Mucosa of stomach (tissue), 1 donor: ENCODE measurements around the gene MXI1.
A peak's percentile ranks its signal among the peaks of the same experiment; 100 is the strongest.
"Not testable (repeated sequence)": the region's sequence is repeated elsewhere in the genome, so short reads cannot be mapped to it uniquely, and the experiment has no call there.

Source experiments
- H3K27me3 ChIP-seq: one replicate; pipeline ENCODE4 v1.7.0; 2013; ENCODE audit warnings: mild to moderate bottlenecking, low read length; ENCODE audit not compliant: control insufficient read depth, insufficient read depth
- H3K36me3 ChIP-seq: one replicate; pipeline ENCODE4 v1.7.0; 2013; ENCODE audit warnings: low read length; ENCODE audit not compliant: control insufficient read depth, insufficient read depth
- H3K4me1 ChIP-seq: one replicate; pipeline ENCODE4 v1.7.0; 2013; ENCODE audit warnings: mild to moderate bottlenecking, low read length; ENCODE audit not compliant: control insufficient read depth, insufficient read depth
- H3K4me3 ChIP-seq: one replicate; pipeline ENCODE4 v1.7.0; 2013; ENCODE audit warnings: low read length
- H3K9ac ChIP-seq: one replicate; pipeline ENCODE4 v1.7.0; 2013; ENCODE audit warnings: mild to moderate bottlenecking, low read length, moderate library complexity
- H3K9me3 ChIP-seq: one replicate; pipeline ENCODE4 v1.7.0; 2013; ENCODE audit warnings: mild to moderate bottlenecking, low read length, moderate library complexity; ENCODE audit not compliant: control insufficient read depth
- donor health status: Pancreatic carcinoma.

MXI1 gene

DNA sequence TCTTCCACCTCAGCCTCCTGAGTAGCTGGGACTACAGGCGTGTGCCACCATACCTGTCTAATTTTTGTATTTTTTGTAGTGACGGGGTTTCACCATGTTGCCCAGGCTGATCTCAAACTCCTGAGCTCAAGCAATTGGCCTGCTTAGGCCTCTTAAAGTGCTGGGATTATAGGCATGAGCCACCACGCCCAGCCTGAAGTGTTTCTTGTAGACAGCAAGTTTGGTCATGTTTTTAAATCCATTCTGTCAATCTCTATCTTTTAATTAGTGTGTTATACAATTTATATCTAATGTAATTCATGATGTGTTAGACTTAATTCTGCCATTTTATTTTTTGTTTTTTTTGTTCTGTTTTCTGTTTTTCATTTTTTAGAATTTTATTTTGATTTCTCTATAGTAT, 17.2 kb upstream of the MXI1 start:
- Histone ChIP-seq H3K4me3 (no peak overlapping the region), H3K27me3 (no peaks in the 10 kb centered on the region), H3K9me3 (no peaks in the 10 kb centered on the region), H3K36me3 (no peaks in the 10 kb centered on the region), H3K9ac (no peak overlapping the region), H3K4me1 (no peaks in the 10 kb centered on the region)

GRCh38 chr10:110192552-110192951, 14.9 kb upstream of the MXI1 start:
- Histone ChIP-seq H3K36me3 (no peaks in the 10 kb centered on the region), H3K4me3 (no peak overlapping the region), H3K9ac (no peak overlapping the region), H3K9me3 (no peaks in the 10 kb centered on the region), H3K27me3 (no peaks in the 10 kb centered on the region), H3K4me1 (no peaks in the 10 kb centered on the region)

DNA sequence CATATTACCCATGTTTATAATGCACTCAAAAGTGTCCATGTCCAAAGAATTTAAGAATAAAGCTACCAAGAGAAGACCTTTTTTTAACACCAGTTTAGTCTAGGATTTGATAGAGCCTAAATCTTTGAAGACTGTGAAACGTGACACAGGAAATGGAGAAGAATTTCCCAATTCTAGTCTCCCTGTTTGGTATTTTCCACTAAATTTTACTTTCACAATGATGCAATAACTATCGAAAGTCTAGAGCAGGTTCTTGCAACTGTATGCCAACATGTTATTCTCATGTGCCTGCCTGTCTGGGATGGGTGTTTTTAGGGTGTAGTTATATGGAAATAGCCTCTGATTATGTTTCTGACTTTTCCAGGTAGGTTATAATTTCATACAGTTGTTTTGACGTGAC, 6.9 kb upstream of the MXI1 start:
- no peaks in the 10 kb centered on the region for H3K36me3 ChIP-seq
- H3K9ac ChIP-seq: no peak overlapping the region
- no peaks in the 10 kb centered on the region for H3K27me3 ChIP-seq
- no peak overlapping the region for H3K4me3 ChIP-seq
- H3K4me1 ChIP-seq: peaks cover 22% of the 10 kb centered on the region
- no peaks in the 10 kb centered on the region for H3K9me3 ChIP-seq

GRCh38 chr10:110201046-110201445, 6.4 kb upstream of the MXI1 start:
- peaks cover 22% of the 10 kb centered on the region for H3K4me1 ChIP-seq
- not testable (repeated sequence) for H3K4me3 ChIP-seq, H3K36me3 ChIP-seq, H3K9ac ChIP-seq, H3K9me3 ChIP-seq, H3K27me3 ChIP-seq

DNA sequence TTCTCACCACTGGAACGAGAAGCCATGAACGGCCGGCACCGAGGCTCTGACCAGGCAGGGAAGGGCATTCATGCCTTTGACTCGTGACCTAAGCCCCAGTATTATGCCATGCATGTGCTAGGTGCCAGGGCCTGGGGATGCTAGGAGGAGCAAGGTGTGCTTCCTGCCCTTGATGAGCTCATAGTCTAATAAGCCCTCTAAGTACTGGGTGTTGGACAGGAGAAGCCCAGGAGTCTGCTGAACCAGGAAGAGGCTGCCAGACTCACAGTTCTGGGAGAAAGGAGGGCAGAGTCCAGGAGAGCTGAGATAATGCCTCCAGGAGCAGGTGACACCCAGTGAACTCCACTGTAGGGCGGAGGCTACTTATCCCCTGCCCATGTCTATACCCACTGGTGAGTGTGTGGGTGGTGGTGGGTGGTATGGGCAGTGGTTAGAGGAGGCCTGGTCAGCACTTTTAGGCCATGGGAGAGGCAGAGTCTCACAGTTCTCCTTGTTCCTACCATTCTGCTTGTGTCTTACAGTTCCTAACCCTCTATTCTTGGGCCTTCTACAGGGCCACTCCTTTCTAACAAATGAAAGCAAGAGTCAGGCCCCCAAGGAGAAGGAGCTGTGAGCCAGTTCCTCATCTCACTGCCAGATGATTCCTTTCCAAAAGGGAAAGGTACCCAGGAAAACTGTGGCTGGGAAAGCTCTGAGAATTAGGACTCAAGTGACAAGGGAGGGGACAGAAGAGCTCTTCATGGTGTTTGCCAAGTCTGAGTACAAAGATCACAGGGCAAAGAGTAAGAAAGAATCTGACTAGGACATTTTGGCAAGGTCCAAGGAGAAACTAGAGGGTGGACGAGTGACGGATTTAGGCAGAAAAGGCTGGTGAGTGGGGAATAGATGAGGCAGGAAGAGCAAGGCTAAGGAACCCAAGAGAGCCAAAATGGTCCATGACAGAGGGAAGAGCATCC, 3.6 kb upstream of the MXI1 start:
- no peaks in the 10 kb centered on the region for H3K27me3 ChIP-seq
- no peaks in the 10 kb centered on the region for H3K36me3 ChIP-seq
- H3K9ac ChIP-seq: no peak overlapping the region
- H3K4me1 ChIP-seq: peaks cover 32% of the 10 kb centered on the region
- H3K9me3 ChIP-seq: no peaks in the 10 kb centered on the region
- H3K4me3 ChIP-seq: no peak overlapping the region

DNA sequence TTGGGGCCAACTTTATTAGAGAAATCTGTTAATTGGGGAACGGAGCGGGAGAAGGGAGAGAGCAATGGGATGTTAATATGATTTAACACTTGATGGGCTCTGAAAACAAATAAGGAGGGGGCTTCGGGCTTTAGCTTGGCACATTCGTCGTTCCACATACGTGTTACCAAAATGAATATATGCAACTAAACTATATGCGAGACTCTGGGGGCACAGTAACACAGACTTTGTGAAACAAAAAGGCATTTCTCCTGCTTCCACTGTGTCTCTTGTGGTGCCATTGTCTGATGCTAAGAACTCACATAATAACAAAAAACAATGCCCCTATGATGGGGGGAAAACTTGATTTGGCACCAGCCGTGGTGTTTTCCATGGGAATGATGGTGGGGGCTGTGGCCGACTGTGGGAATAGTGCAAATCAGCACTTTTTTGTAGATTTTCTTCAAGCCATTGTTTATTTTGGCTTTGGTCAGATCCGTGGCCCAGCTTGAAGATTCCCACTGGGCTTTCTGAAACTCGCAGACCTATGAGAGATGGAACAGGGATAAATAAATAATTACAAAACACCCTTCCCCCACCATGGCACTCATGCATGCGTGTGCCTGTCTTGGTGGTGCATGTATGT, 2.2 kb upstream of the MXI1 start:
- H3K9ac ChIP-seq: no peak overlapping the region
- H3K27me3 ChIP-seq: no peaks in the 10 kb centered on the region
- no peaks in the 10 kb centered on the region for H3K36me3 ChIP-seq
- peaks cover 32% of the 10 kb centered on the region for H3K4me1 ChIP-seq
- H3K4me3 ChIP-seq: no peak overlapping the region
- H3K9me3 ChIP-seq: no peaks in the 10 kb centered on the region

DNA sequence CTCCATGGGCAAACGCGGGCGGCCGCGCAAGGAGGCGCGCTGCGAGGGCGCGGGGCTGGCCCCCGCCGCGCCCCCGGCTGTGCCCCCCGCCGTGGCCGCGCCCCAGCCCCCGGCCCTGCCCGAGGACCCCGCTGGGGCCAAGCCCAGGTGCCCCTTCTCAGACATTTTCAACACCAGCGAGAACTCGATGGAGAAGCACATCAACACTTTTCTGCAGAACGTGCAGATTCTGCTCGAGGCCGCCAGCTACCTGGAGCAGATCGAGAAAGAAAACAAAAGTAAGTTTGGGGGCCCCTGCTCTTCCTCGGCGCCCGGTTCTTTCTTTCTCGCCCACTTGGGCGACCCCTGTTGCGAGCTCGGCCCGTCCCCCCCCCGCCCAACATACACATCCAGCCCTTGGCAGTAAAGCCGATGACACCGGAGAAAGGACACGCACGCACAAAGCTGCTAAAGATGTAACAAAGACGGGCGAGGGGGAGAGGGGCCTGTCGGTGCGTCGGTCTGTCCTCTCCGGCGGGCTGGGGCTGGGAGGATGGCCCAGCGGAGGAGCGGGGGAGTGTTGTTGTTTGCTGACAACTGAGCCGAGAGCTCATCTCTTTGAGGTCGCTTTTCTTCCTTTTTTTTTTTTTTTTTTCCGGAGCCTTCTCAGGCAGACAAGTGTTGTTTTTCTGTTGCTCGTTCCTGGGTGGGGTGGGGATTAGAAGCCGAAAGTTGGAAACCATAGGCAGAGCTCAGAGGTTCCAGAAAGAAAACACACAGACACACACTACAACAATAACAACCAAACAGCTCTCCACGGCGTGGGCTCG, 604 bp downstream of the MXI1 start:
- Histone ChIP-seq H3K9ac (peak overlapping the region; percentile 67), H3K27me3 (no peaks in the 10 kb centered on the region), H3K4me1 (peaks cover 35% of the 10 kb centered on the region), H3K36me3 (no peaks in the 10 kb centered on the region), H3K4me3 (peak overlapping the region; percentile 55), H3K9me3 (no peaks in the 10 kb centered on the region)

- no peaks in the 10 kb centered on the region for H3K36me3 ChIP-seq
- H3K4me3 ChIP-seq: peak overlapping the region; percentile 92
- H3K9me3 ChIP-seq: no peaks in the 10 kb centered on the region
- H3K27me3 ChIP-seq: no peaks in the 10 kb centered on the region
- peak overlapping the region; percentile 73 for H3K9ac ChIP-seq
- H3K4me1 ChIP-seq: peaks cover 26% of the 10 kb centered on the region
Observed at GRCh38 chr10:110208614-110209453, 1.4 kb downstream of the MXI1 start.

DNA sequence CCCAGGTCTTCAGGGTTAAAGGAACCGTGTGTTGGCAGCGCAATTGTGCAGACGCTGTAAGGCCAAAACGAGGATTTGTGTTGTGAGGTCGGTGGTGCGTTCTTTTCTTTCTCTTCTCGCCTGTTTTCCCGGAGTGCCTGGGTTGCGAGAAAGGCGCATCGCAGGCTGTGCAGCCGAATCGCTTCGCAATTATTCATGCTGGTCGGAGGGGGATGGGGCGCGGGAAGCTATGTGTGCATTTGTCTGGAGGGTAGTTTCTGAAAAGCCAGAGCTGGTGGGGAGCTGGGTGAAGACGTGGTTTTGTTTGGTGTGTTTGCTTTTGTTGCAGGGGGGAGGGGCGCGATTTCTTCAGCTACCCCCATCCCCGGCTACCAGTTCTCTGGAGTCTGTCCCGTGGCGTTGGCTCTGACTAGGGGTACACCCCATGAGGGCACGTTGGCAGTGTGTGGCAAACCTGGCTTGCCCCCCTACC, 2.1 kb downstream of the MXI1 start:
- Histone ChIP-seq H3K36me3 (no peaks in the 10 kb centered on the region), H3K4me3 (peak overlapping the region; percentile 92), H3K9me3 (no peaks in the 10 kb centered on the region), H3K27me3 (no peaks in the 10 kb centered on the region), H3K9ac (peak overlapping the region; percentile 73), H3K4me1 (peaks cover 20% of the 10 kb centered on the region)

DNA sequence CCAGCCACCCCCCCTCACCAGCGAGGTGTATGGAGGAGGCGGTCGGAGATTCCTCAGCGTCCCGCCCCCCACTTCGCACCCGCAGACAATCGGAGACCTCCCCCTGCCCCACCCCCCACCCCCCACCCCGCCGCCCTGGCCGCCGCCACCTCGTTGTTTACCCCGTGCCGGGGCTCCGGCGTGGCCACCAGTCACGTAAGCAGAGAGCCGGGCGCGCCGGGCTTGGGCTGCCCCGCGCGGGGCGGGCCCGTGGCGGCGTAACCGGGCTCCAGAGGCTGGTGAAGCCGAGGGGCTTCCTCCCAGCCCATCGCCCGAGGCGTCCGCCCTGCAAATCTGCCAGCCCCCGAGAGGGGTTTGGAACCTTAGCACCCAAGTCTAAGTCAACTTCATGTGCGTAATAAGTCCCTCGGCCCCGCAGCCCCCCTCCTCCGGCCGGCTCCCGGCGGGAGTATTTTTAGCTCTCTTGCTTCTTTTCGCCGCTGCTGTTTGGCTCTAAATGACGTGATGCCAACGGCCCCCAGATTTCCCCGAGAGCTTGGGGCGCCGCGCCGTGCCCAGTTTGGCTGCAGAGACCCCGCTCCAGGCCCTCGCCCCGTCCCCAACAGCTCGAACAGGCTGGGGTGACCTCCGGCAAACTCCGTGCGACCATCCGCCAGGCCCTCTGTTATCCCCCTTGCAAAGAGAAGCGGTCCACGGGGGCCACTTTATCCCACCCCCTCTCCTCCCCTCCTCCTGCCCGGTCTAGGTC, 2.7 kb downstream of the MXI1 start:
- Histone ChIP-seq H3K4me3 (peak overlapping the region; percentile 82), H3K36me3 (no peaks in the 10 kb centered on the region), H3K4me1 (peaks cover 15% of the 10 kb centered on the region), H3K27me3 (no peaks in the 10 kb centered on the region), H3K9ac (peak overlapping the region; percentile 81), H3K9me3 (no peaks in the 10 kb centered on the region)
